NT2/D1 (cell line): ENCODE measurements around the gene AARS2.

ENCODE experiments used
- DNase-seq: peaks from one replicate; pipeline ENCODE4 v3.0.0-alpha.2; 2011; ENCODE audit warnings: low read depth, low spot score
- H3K27me3 ChIP-seq: 2 replicates; pipeline ENCODE4 v1.6.0; 2011; ENCODE audit warnings: mild to moderate bottlenecking; ENCODE audit not compliant: insufficient read length, insufficient read depth
- H3K36me3 ChIP-seq: 2 replicates; pipeline ENCODE4 v1.6.1; 2011; ENCODE audit warnings: mild to moderate bottlenecking, low read length, mixed read lengths; ENCODE audit not compliant: insufficient read depth, insufficient read length
- H3K4me1 ChIP-seq: 2 replicates; pipeline ENCODE4 v1.5.1; 2011; ENCODE audit not compliant: insufficient read depth, insufficient read length
- H3K4me3 ChIP-seq: 2 replicates; pipeline ENCODE4 v1.5.1; 2011; ENCODE audit warnings: low read depth; ENCODE audit not compliant: insufficient read length
- H3K9ac ChIP-seq: 2 replicates; pipeline ENCODE4 v1.6.0; 2011; ENCODE audit warnings: low read depth; ENCODE audit not compliant: insufficient read length
- H3K9me3 ChIP-seq: 2 replicates; pipeline ENCODE4 v1.5.1; 2011; ENCODE audit warnings: mild to moderate bottlenecking, low read length; ENCODE audit not compliant: insufficient read depth
- SUZ12 ChIP-seq: IDR thresholded peaks from 2 replicates; pipeline ENCODE4 v1.6.1; 2011; ENCODE audit not compliant: insufficient read length, insufficient read depth; ENCODE audit errors: extremely low read depth
- YY1 ChIP-seq: IDR thresholded peaks from 2 replicates; pipeline ENCODE4 v1.6.1; 2011; ENCODE audit not compliant: insufficient read length, insufficient read depth
- ZNF274 ChIP-seq: IDR thresholded peaks from 2 replicates; pipeline ENCODE4 v1.6.1; 2011; ENCODE audit warnings: mild to moderate bottlenecking, low read depth, low read length

Gene AARS2

DNA sequence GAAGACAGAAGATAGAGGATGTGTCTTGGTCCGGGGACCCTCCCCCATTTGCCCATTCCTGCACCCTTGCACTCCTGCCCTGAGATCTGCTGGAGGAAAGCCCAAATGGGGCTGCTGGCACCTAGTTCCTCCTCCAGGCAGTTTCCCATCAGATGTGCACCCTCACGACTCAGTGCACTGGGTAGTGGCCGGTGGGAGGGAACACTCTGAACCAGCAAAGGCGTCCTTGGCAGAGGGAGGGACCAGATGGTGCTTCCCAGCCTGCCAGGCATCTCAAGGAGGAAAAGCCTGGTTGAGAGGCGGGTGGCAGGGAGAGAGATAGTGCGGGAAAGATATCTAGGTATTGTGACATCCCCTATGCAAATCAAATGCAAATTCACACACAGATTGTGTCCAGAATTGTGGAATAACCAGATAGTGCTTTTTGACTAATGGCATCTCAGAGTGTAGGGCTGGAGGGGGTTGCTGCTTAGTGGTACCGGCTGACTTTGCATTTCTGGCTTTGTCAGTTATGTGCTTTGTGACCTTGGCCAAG lies 23.4 kb downstream of the AARS2 start:
- no peak overlapping the region for H3K9ac ChIP-seq
- peaks cover under 1% of the 10 kb centered on the region for H3K27me3 ChIP-seq
- no peak for TF ChIP-seq SUZ12
- TF ChIP-seq YY1: no peak
- TF ChIP-seq ZNF274: no peak
- H3K9me3 ChIP-seq: no peaks in the 10 kb centered on the region
- no peaks in the 10 kb centered on the region for H3K36me3 ChIP-seq
- DNase-seq: no peak
- no peaks in the 10 kb centered on the region for H3K4me1 ChIP-seq
- H3K4me3 ChIP-seq: no peak overlapping the region

GRCh38 chr6:44286747-44287146 lies 26.4 kb downstream of the AARS2 start:
- H3K9ac ChIP-seq: no peak overlapping the region
- DNase-seq: no peak
- no peaks in the 10 kb centered on the region for H3K36me3 ChIP-seq
- H3K4me1 ChIP-seq: no peaks in the 10 kb centered on the region
- no peak overlapping the region for H3K4me3 ChIP-seq
- H3K9me3 ChIP-seq: no peaks in the 10 kb centered on the region
- peaks cover 9% of the 10 kb centered on the region for H3K27me3 ChIP-seq
- TF ChIP-seq YY1: no peak
- no peak for TF ChIP-seq SUZ12
- TF ChIP-seq ZNF274: no peak

- no peak overlapping the region for H3K9ac ChIP-seq
- H3K4me1 ChIP-seq: no peaks in the 10 kb centered on the region
- H3K36me3 ChIP-seq: no peaks in the 10 kb centered on the region
- H3K9me3 ChIP-seq: no peaks in the 10 kb centered on the region
- no peak for DNase-seq
- TF ChIP-seq YY1 (no peak), ZNF274 (no peak), SUZ12 (no peak)
- peaks cover 9% of the 10 kb centered on the region for H3K27me3 ChIP-seq
- no peak overlapping the region for H3K4me3 ChIP-seq
These were observed 26.9 kb downstream of the AARS2 start for GRCh38 chr6:44286285-44286565.

DNA sequence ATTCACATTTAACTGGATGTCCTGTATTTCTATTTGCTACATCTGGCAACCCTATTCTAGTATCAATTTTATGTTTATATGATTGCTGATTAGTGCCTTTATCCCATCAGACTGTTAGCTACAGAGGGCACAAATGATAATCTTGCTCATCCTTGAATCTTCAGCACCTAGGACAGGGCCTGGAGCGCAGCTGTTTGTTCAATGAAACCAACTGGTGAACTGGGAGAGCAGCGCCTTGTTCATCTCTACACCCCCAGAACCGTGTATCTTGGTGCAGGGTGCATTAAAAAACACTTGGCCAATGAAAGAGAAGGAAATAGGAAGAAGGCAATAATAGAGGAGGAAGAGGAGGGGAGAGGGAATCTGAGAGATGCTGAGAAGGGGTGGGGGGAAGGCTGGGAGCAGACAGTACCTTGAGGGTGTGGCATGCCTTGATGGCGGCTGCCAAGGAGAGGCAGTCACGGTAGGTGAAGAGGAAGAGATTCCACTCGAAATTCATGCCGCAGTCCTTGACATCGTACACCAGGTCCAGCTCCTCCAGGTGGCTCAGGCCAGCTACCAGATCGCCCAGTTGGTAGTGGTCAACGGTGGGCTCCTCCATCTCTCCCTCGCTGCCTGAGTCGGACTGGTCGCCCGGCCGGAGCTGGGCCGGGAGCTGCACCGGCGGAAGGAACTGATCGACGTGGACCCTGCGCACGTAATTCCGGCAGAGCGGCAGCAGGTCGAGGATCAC lies 27.4 kb downstream of the AARS2 start:
- H3K9ac ChIP-seq: no peak overlapping the region
- H3K4me3 ChIP-seq: no peak overlapping the region
- TF ChIP-seq SUZ12 (no peak), ZNF274 (no peak), YY1 (no peak)
- DNase-seq: no peak
- no peaks in the 10 kb centered on the region for H3K36me3 ChIP-seq
- peaks cover 9% of the 10 kb centered on the region for H3K27me3 ChIP-seq
- no peaks in the 10 kb centered on the region for H3K9me3 ChIP-seq
- H3K4me1 ChIP-seq: no peaks in the 10 kb centered on the region

DNA sequence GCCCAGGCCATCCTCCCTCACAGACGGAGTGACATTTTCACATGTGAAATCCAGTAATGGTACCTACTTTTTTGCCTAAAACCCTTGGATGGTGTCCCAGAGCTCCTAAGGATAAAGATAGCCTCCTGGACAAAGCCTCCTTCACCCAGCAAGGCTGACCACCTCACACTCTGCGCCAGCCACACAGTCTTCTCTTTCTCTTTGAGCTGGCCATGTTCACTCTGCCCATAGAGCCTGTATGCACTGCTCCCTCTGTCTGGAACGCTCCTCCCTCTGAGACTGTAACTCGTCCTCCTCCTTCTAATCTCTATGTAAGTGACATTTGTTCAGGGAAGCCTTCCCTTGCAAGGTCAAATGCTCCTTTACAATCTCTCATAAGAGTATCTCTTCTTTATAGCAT lies 28.3 kb downstream of the AARS2 start:
- Histone ChIP-seq H3K4me3 (no peak overlapping the region), H3K4me1 (no peaks in the 10 kb centered on the region), H3K36me3 (no peaks in the 10 kb centered on the region), H3K27me3 (peaks cover 9% of the 10 kb centered on the region), H3K9me3 (no peaks in the 10 kb centered on the region), H3K9ac (no peak overlapping the region)
- no peak for DNase-seq
- TF ChIP-seq ZNF274: no peak
- no peak for TF ChIP-seq YY1
- TF ChIP-seq SUZ12: no peak

DNA sequence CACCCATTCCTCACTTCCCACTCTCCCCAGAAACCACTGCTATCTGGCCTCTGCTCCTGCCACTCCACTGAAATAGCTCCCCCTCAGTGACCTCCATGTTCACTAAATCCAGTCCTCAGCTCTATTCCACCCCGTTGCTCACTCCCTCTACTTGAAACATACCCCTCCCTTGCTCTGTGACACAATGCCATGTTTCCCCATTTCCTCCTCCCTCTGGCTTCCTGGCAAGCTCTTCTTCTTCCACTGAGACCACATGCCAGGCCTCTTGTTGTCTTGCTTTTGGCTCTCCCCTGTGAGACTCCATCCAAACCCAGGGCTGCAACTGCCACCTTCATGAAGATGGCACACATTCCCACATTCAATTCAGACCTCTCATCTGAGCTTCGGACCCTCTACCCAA lies 29.0 kb downstream of the AARS2 start:
- H3K9me3 ChIP-seq: no peaks in the 10 kb centered on the region
- TF ChIP-seq YY1: no peak
- no peak for TF ChIP-seq SUZ12
- no peak for TF ChIP-seq ZNF274

GRCh38 chr6:44278774-44279697 lies 34.1 kb downstream of the AARS2 start:
- DNase-seq: no peak
- TF ChIP-seq ZNF274 (no peak), YY1 (no peak), SUZ12 (no peak)
- no peak overlapping the region for H3K9ac ChIP-seq
- no peak overlapping the region for H3K4me3 ChIP-seq
- H3K9me3 ChIP-seq: no peaks in the 10 kb centered on the region
- no peaks in the 10 kb centered on the region for H3K36me3 ChIP-seq
- H3K4me1 ChIP-seq: no peaks in the 10 kb centered on the region
- peaks cover 3% of the 10 kb centered on the region for H3K27me3 ChIP-seq

More for the DNA sequence above, 29.0 kb downstream of the AARS2 start:
- Histone ChIP-seq H3K4me3 (no peak overlapping the region), H3K27me3 (peaks cover 9% of the 10 kb centered on the region), H3K9ac (no peak overlapping the region), H3K36me3 (no peaks in the 10 kb centered on the region), H3K4me1 (no peaks in the 10 kb centered on the region)
- no peak for DNase-seq
